Esophagus muscularis mucosa (tissue), 4 donors: ENCODE measurements around the gene DPYD. TPM values are rescaled to one million over a fixed set of nuclear protein-coding genes. Genes with fewer than 3 reads are reported as not detected.

Experiments used
- DNase-seq: peaks from one replicate; pipeline ENCODE4 v3.0.0-alpha.2; 2017; ENCODE audit errors: extremely low spot score
- H3K27ac ChIP-seq, 4 donors: fragments of 200-600 bp; sonication (generic); replicated peaks in 1 of 4; 1 replicate in 3 of 4; 2 replicates in 1 of 4; pipeline ENCODE4 v1.5.1; 2016 to 2019; ENCODE audit warnings: mild to moderate bottlenecking in 1 of 4
- H3K27me3 ChIP-seq, 4 donors: fragments of 200-600 bp; sonication (generic); one replicate each; pipeline versions ENCODE4 v1.5.1 to v1.6.0; 2016 to 2019
- H3K36me3 ChIP-seq, 4 donors: fragments of 200-600 bp; sonication (generic); one replicate each; pipeline ENCODE4 v1.5.1; 2016 to 2019
- H3K4me1 ChIP-seq, 4 donors: fragments of 200-600 bp; sonication (generic); one replicate each; pipeline ENCODE4 v1.5.1; 2016 to 2019
- H3K4me3 ChIP-seq, 4 donors: fragments of 200-600 bp; sonication (generic); 1 replicate in 2 of 4; 2 replicates in 2 of 4; pipeline ENCODE4 v1.5.1; 2016 to 2019; ENCODE audit warnings: mild to moderate bottlenecking in 4 of 4, moderate library complexity in 1 of 4
- H3K9me3 ChIP-seq, 4 donors: fragments of 200-600 bp; sonication (generic); 1 replicate in 3 of 4; 2 replicates in 1 of 4; pipeline ENCODE4 v1.5.1; 2016 to 2019
- CTCF ChIP-seq, 3 experiments: fragments of 200-600 bp in 2 of 3; fragments of 450-650 bp in 1 of 3; sonication (generic) in 2 of 3; IDR thresholded peaks; one replicate each; pipeline ENCODE4 v1.5.1; 2017 to 2019; ENCODE audit warnings: antibody characterized with exemption in 3 of 3, mild to moderate bottlenecking in 2 of 3, moderate library complexity in 1 of 3
- EP300 ChIP-seq: sonication (generic); formaldehyde crosslinking; IDR thresholded peaks from one replicate; pipeline ENCODE4 v1.6.1; 2017; ENCODE audit warnings: antibody characterized with exemption
- POLR2A ChIP-seq: fragments of 450-650 bp; IDR thresholded peaks from one replicate; pipeline ENCODE4 v1.6.1; 2017; ENCODE audit warnings: antibody characterized with exemption, moderate library complexity, mild to moderate bottlenecking, low read depth
- POLR2AphosphoS5 ChIP-seq, 2 donors: sonication (generic); formaldehyde crosslinking; IDR thresholded peaks; one replicate each; pipeline ENCODE4 v1.6.1; 2017; ENCODE audit warnings: antibody characterized with exemption in 2 of 2
- WGBS: methylation state at CpG from one replicate; pipeline ENCODE4 v1.1.5; 2018; 5-methylcytosine and 5-hydroxymethylcytosine counted together
- intact Hi-C: fragments of 100-400 bp; cut with DNase I; formaldehyde crosslinking; loops from one replicate; pipeline ENCODE4 v1.15.1; 2023
- total RNA-seq, 4 donors: library from RNA; depleted of rRNA; stranded (reverse); fragments of >200 nt; gene quantifications; one replicate each; pipeline versions ENCODE4 v1.1.0 to v1.2.1, GENCODE V29; 2016

The DPYD gene
- total RNA-seq, 4 donors from 2014 or later: 31.1 to 36.6 (median 31.7) TPM

GRCh38 chr1:97144527-97144926, 776.3 kb downstream of the DPYD start:
- no peak overlapping the region for H3K27ac ChIP-seq
- DNase-seq: no peak
- intact Hi-C loops: no loop called here
- H3K4me3 ChIP-seq: no peak overlapping the region
- TF ChIP-seq EP300 (no peak), POLR2A (no peak), POLR2AphosphoS5 (IDR thresholded peaks at IDR 0.05) (no peak), CTCF (IDR thresholded peaks at IDR 0.05) (no peak)
- no peaks in the 10 kb centered on the region for H3K27me3 ChIP-seq
- H3K9me3 ChIP-seq: no peaks in the 10 kb centered on the region
- peaks cover 0 to 27% (median 18%) of the 10 kb centered on the region in 4 donors for H3K4me1 ChIP-seq
- no peaks in the 10 kb centered on the region for H3K36me3 ChIP-seq

GRCh38 chr1:97143236-97143882, 777.5 kb downstream of the DPYD start:
- Histone ChIP-seq H3K9me3 (no peaks in the 10 kb centered on the region), H3K4me3 (no peak overlapping the region), H3K36me3 (no peaks in the 10 kb centered on the region), H3K27ac (no peak overlapping the region), H3K27me3 (no peaks in the 10 kb centered on the region), H3K4me1 (peaks cover 5 to 27% (median 23%) of the 10 kb centered on the region in 4 donors)
- intact Hi-C loops: no loop called here
- WGBS: 92% methylated on average over 2 of the region's 2 CpGs
- DNase-seq: no peak
- TF ChIP-seq EP300 (no peak), POLR2A (no peak), CTCF (IDR thresholded peaks at IDR 0.05) (no peak), POLR2AphosphoS5 (IDR thresholded peaks at IDR 0.05) (no peak)

- Histone ChIP-seq H3K4me1 (peaks cover 10 to 24% (median 19%) of the 10 kb centered on the region in 4 donors), H3K27me3 (no peaks in the 10 kb centered on the region), H3K9me3 (no peaks in the 10 kb centered on the region), H3K27ac (no peak overlapping the region), H3K4me3 (no peak overlapping the region), H3K36me3 (no peaks in the 10 kb centered on the region)
- intact Hi-C loops: no loop called here
- TF ChIP-seq CTCF (IDR thresholded peaks at IDR 0.05): no peak
- TF ChIP-seq POLR2AphosphoS5 (IDR thresholded peaks at IDR 0.05): no peak
- TF ChIP-seq EP300: no peak
- TF ChIP-seq POLR2A: no peak
- DNase-seq: no peak
- 95% methylated on average over 3 of the region's 3 CpGs for WGBS
These were observed 780.2 kb downstream of the DPYD start for GRCh38 chr1:97140611-97141010.

- no peak for DNase-seq
- no peak for TF ChIP-seq EP300
- TF ChIP-seq CTCF (IDR thresholded peaks at IDR 0.05): no peak
- TF ChIP-seq POLR2AphosphoS5 (IDR thresholded peaks at IDR 0.05): no peak
- TF ChIP-seq POLR2A: no peak
- no peak overlapping the region for H3K27ac ChIP-seq
- H3K4me3 ChIP-seq: no peak overlapping the region
- H3K36me3 ChIP-seq: no peaks in the 10 kb centered on the region
- no peaks in the 10 kb centered on the region for H3K9me3 ChIP-seq
- no peaks in the 10 kb centered on the region for H3K27me3 ChIP-seq
- H3K4me1 ChIP-seq: peaks cover 7 to 13% (median 9%) of the 10 kb centered on the region in 4 donors
- intact Hi-C loops: no loop called here
- 89% methylated on average over 2 of the region's 2 CpGs for WGBS
These were observed 781.3 kb downstream of the DPYD start for GRCh38 chr1:97139512-97139911.

- TF ChIP-seq CTCF (IDR thresholded peaks at IDR 0.05) (no peak), EP300 (no peak), POLR2A (no peak), POLR2AphosphoS5 (IDR thresholded peaks at IDR 0.05) (no peak)
- H3K27ac ChIP-seq: no peak overlapping the region
- H3K27me3 ChIP-seq: no peaks in the 10 kb centered on the region
- intact Hi-C loops: no loop called here
- DNase-seq: no peak
- no peaks in the 10 kb centered on the region for H3K9me3 ChIP-seq
- no peaks in the 10 kb centered on the region for H3K36me3 ChIP-seq
- no peak overlapping the region for H3K4me3 ChIP-seq
- H3K4me1 ChIP-seq: peaks cover 0 to 13% (median 8%) of the 10 kb centered on the region in 4 donors
- 59% methylated on average over 4 of the region's 4 CpGs for WGBS
These were observed 782.3 kb downstream of the DPYD start for GRCh38 chr1:97138515-97139032.
